ENCODE results near the gene CTCF. TPM values are rescaled to one million over a fixed set of nuclear protein-coding genes. Genes with fewer than 3 reads are reported as not detected.

The CTCF gene
- total RNA-seq, 2 experiments from 2014 or later: 43.8 to 46.4 TPM

DNA sequence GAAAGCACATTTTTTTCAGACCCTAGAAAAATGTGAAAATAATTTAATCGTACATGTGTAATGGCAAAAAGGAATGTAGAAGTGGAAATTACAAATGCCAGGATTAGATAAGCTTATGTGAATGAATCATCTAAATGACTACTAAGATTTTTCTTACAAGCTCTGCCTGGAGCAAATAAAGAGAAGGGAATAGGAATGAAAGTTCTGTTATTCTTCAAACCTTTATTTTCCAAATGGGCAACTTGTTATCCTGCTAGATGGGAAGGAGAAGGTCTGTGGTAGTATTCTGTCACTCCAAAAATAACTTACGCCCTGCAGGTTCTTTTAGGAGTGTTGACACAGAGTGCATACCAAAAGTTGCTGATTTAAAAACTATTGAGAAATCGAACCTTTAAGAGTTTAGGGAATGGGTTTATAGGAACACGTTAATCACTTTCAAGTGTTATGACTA is 9.7 kb downstream of the CTCF start:
- Mint-ChIP-seq H3K4me3 (no peak overlapping the region), H3K27ac (no peak overlapping the region), H3K9me3 (no peaks in the 10 kb centered on the region), H3K27me3 (no peaks in the 10 kb centered on the region), H3K4me1 (ENCODE audit: low read depth) (peaks cover 32% of the 10 kb centered on the region), H3K36me3 (ENCODE audit: low read depth) (peaks cover 56% of the 10 kb centered on the region)
- H3K9me3 ChIP-seq (ENCODE audit: control insufficient read depth in 1 of 2, insufficient read depth in 1 of 2, low read length in 2 of 2): no peaks in the 10 kb centered on the region
- no peak overlapping the region for H3K27ac ChIP-seq (ENCODE audit: low read depth in 1 of 2, low read length in 2 of 2)
- intact Hi-C loops (cut with DNase I, micrococcal nuclease): no loop called here
- ATAC-seq (ENCODE audit: poor library complexity): no peak
- H3K36me3 ChIP-seq (ENCODE audit: insufficient read depth, low read length): peaks cover 40% of the 10 kb centered on the region
- no peak overlapping the region for H3K4me3 ChIP-seq (ENCODE audit: low read length)
- peaks cover 23% of the 10 kb centered on the region for H3K4me1 ChIP-seq (ENCODE audit: insufficient read depth, low read length)
- CTCF ChIA-PET: interaction anchor here (1.5 to 1.6 kb wide), 3 partner anchors 9 to 51 kb away, joined by 3 to 5 read pairs (median 4); no protein-coding TSS in a partner anchor
- TF ChIP-seq, protein P1, sequence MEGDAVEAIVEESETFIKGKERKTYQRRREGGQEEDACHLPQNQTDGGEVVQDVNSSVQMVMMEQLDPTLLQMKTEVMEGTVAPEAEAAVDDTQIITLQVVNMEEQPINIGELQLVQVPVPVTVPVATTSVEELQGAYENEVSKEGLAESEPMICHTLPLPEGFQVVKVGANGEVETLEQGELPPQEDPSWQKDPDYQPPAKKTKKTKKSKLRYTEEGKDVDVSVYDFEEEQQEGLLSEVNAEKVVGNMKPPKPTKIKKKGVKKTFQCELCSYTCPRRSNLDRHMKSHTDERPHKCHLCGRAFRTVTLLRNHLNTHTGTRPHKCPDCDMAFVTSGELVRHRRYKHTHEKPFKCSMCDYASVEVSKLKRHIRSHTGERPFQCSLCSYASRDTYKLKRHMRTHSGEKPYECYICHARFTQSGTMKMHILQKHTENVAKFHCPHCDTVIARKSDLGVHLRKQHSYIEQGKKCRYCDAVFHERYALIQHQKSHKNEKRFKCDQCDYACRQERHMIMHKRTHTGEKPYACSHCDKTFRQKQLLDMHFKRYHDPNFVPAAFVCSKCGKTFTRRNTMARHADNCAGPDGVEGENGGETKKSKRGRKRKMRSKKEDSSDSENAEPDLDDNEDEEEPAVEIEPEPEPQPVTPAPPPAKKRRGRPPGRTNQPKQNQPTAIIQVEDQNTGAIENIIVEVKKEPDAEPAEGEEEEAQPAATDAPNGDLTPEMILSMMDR (IDR thresholded peaks at IDR 0.05): no peak
- no peaks in the 10 kb centered on the region for H3K27me3 ChIP-seq (ENCODE audit: control insufficient read depth in 1 of 2, insufficient read depth in 2 of 2, low read length in 2 of 2)
- POLR2A ChIA-PET: interaction anchor here (1.5 to 2.5 kb wide), 2 partner anchors 9 to 24 kb away, joined by 5 to 8 read pairs; no protein-coding TSS in a partner anchor
- DNase-seq: no peak

DNA sequence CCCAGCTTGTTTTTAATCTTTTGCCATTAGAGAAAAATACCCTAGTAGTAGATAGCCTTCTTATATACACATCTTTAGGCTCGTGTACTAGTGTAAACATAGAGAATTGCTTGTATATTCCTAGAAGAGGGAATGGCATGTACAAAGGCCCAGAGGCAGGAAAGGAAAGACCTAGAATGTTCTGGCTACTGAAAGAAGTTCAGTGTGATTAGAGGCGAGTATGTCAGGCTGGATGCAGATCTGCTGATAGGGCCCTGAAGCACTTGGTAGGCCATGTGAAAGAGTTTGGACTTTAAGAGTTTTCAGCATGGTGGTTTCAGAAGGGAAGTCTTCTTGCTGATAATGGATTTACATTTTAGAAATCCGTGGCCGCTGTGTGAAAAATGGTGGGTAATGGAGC is 17.4 kb downstream of the CTCF start:
- DNase-seq (no peak), ATAC-seq (ENCODE audit: poor library complexity) (no peak)
- intact Hi-C loops (cut with DNase I, micrococcal nuclease): no loop called here
- peaks cover 8% of the 10 kb centered on the region for H3K4me1 ChIP-seq (ENCODE audit: insufficient read depth, low read length)
- H3K4me3 ChIP-seq (ENCODE audit: low read length): no peak overlapping the region
- Mint-ChIP-seq H3K36me3 (ENCODE audit: low read depth) (peaks cover 46% of the 10 kb centered on the region), H3K27ac (no peak overlapping the region), H3K9me3 (no peaks in the 10 kb centered on the region), H3K4me1 (ENCODE audit: low read depth) (peaks cover 20% of the 10 kb centered on the region), H3K4me3 (no peak overlapping the region), H3K27me3 (no peaks in the 10 kb centered on the region)
- no peak overlapping the region for H3K27ac ChIP-seq (ENCODE audit: low read depth in 1 of 2, low read length in 2 of 2)
- no peaks in the 10 kb centered on the region for H3K9me3 ChIP-seq (ENCODE audit: control insufficient read depth in 1 of 2, insufficient read depth in 1 of 2, low read length in 2 of 2)
- no peaks in the 10 kb centered on the region for H3K27me3 ChIP-seq (ENCODE audit: control insufficient read depth in 1 of 2, insufficient read depth in 2 of 2, low read length in 2 of 2)
- H3K36me3 ChIP-seq (ENCODE audit: insufficient read depth, low read length): peaks cover 27% of the 10 kb centered on the region
- ChIA-PET POLR2A (interaction anchor here (0.8 to 2.6 kb wide), 2 partner anchors 15 to 17 kb away, joined by 3 to 8 read pairs; partner anchors contain the start of gene CTCF), CTCF (interaction anchor here (1.3 kb wide), 1 partner anchor 59 kb away, joined by 4 read pairs; no protein-coding TSS in a partner anchor)
- TF ChIP-seq, protein P1 (IDR thresholded peaks at IDR 0.05): no peak

DNA sequence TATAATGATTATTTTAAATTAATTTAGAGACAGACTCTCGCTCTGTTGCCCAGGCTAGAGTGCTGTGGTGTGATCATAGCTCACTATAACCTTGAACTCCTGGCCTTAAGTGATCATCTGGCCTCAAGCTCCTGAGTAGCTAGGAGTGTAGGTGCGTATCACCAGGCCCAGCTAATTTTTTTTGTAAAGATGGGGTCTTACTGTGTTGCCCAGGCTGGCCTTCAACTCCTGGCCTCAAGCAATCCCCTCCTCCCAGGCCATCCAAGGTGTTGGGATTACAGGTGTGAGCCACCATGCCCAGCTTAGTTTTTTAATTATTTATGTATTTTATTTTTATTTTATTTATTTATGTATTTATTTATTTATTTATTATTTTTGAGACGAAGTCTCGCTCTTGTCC is 17.9 kb downstream of the CTCF start:
- Mint-ChIP-seq H3K27ac (no peak overlapping the region), H3K27me3 (no peaks in the 10 kb centered on the region), H3K36me3 (ENCODE audit: low read depth) (peaks cover 41% of the 10 kb centered on the region), H3K4me1 (ENCODE audit: low read depth) (peaks cover 23% of the 10 kb centered on the region), H3K9me3 (no peaks in the 10 kb centered on the region), H3K4me3 (no peak overlapping the region)
- TF ChIP-seq, protein P1 (IDR thresholded peaks at IDR 0.05): no peak
- no peak for ATAC-seq (ENCODE audit: poor library complexity)
- intact Hi-C loops (cut with DNase I, micrococcal nuclease): no loop called here
- Histone ChIP-seq H3K9me3 (ENCODE audit: control insufficient read depth in 1 of 2, insufficient read depth in 1 of 2, low read length in 2 of 2) (no peaks in the 10 kb centered on the region), H3K4me3 (ENCODE audit: low read length) (no peak overlapping the region), H3K27ac (ENCODE audit: low read depth in 1 of 2, low read length in 2 of 2) (no peak overlapping the region), H3K27me3 (ENCODE audit: control insufficient read depth in 1 of 2, insufficient read depth in 2 of 2, low read length in 2 of 2) (no peaks in the 10 kb centered on the region), H3K4me1 (ENCODE audit: insufficient read depth, low read length) (peaks cover 12% of the 10 kb centered on the region), H3K36me3 (ENCODE audit: insufficient read depth, low read length) (peaks cover 22% of the 10 kb centered on the region)
- ChIA-PET POLR2A (interaction anchor here (2.6 kb wide), 1 partner anchor 18 kb away, joined by 8 read pairs; the partner anchor contains the start of gene CTCF), CTCF (interaction anchor here (1.3 kb wide), 1 partner anchor 59 kb away, joined by 4 read pairs; no protein-coding TSS in a partner anchor)
- no peak for DNase-seq

Data from CD4-positive, alpha-beta T cell (primary cell).